HCEC 1CT (cell line): ENCODE data around the gene LAMP5.

ENCODE experiments used
- DNase-seq: peaks from one replicate; pipeline ENCODE4 v3.0.0-alpha.2; 2017

The LAMP5 gene, protein sequence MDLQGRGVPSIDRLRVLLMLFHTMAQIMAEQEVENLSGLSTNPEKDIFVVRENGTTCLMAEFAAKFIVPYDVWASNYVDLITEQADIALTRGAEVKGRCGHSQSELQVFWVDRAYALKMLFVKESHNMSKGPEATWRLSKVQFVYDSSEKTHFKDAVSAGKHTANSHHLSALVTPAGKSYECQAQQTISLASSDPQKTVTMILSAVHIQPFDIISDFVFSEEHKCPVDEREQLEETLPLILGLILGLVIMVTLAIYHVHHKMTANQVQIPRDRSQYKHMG

DNA sequence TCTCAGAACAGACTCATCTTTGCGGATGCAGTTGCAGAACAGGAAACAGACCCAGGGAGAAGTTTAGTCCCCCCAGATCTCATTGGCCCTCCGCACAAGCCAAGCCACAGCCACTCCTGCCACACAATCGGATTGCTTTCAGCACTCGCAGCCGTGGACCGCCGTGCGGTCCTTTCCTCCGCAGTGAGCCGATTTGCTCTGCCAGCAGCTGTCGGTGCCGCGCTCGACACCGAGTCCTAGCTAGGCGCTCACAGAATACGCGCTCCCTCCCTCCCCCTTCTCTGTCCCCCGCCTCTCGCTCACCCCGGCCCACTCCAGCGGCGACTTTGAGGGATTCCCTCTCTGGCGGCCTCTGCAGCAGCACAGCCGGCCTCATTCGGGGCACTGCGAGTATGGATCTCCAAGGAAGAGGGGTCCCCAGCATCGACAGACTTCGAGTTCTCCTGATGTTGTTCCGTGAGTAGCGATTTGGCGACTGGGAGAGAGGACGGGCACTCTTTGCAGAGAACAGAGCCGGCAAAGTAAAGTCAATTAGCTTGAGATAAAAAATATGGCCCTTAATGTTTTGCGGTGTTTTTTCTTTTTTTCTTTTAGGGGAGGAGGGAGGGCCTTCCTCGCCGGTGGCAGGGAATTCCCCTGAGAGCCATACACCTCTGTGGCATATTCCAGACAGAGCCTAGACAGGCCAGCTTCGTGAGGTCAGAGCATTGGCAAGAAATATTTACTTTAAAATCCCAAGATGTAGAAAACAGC lies at the start of gene LAMP5:
TSS of gene LAMP5 (plus strand) at position 130 of the 753 bp plus-strand sequence. CDS start at position 393, 263 bp downstream.
- DNase-seq, result no peak

DNA sequence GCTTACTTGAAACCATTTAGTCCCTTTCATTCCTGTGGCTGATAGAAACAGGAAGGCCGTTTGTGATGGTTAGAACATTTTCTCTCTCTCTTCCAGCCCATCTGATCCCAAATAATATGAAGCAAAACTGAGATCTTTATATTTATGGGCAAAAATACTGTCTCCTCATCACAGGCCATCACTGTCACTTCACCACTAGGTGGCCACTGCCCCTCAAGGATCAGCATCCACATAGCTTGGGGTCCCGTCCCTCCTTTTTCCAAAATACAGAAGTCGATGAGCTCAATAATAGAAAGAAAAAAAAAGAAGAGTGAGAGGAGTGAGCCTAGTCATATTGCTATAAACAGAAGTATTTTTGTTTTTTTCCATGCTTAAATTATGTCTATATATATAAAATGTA lies 46.4 kb upstream of the LAMP5 start:
- DNase-seq, result peak; percentile 13

DNA sequence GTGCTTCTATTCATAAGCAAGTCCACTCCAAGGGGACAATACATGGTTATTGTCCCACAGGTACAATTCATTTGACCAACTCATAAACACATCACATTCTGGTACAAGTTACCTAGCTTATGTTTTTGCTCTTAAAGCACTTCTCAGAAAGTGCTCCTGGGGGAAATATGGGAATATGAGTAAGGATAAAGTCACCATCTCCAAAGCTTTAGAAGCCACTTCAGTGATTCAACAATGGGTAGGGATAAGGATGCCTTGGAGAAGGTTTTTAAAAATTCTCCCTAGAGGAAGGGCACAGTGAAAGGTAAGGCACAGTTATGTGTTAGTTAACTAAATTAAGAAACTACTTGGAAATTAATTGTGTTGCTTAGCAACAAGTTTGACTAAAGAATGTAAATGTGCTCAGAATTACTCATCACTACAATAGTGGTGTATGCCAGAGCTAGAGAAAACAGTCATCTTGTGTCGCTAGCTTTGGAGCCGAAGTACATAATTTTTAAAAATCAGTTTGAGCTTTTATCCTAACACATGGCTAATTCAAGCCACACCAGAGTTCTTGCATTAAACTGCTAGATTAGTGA lies 39.5 kb upstream of the LAMP5 start:
- peak; percentile 46 for DNase-seq

DNA sequence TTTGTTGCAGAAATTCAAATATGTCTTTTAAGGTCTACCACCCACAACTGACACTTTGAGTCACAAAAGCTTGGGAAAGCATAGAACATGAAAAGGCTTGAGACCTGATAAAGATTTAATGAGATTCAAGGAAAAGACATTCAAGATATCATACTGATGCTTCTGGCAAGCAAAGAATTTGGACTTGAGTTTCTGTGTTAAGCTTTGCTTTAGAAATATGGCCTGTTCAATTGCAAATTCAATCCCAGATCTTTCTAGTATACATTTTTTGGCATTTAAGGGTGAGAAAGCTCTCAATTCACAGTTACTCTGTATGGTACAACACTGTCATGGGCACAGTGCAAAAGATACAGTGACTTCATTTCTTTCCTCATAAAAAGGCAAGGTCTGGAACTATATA lies 38.9 kb upstream of the LAMP5 start:
- no peak for DNase-seq

DNA sequence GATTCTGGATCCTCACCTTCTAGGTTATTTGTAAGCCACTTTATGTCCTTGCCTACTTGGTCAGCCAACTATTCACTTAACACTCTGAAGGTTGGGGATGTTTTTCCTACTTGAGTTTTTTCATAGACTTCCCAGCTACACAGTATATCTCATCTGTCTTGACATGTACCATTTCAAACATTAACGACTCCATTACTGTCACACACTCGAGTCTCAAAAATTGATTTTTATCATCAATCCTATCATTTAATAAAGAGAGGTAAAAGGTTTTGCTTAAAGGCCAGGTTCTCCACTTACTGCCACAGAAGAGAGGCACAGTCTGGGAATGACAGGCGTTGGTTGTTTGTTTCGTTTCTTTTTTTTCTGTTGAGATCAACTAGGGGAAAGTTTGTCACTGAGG lies 38.2 kb upstream of the LAMP5 start:
- DNase-seq, result no peak

DNA sequence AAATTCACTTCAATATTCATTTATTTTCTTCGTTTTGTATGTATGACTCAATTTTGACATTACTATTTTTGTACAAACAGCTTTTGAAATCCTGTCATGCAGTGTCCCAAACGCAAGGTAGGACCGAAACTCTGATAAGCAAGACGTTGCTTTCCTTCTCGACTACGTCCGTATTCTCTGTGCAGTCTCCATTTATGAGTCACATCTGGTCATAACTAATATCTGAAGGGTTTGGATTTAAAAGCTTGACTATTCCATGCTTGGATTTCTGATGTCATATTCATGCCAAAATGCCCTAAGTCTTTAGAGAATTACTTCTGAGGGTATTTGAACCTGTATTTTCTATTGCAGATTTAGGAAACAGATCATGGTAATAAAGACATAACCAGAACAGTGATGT lies 37.8 kb upstream of the LAMP5 start:
- no peak for DNase-seq

DNA sequence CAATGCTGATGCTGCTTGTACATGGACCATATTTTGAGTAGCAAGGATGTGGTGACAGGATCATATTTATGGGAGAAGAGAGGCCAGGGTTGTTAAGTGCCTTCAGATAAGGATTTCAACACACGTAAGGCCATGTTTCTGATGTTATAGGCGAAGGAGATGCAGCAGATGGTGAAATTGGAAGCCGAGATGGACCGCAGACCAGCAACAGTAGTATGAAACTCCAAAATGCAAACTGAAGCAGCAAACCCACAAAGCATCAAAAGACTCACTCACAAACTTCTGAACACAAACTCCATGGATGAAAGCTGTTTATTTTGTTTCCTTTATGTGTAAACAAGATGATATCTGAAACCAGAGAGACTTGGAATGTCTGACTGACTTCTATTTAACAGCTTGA lies 35.6 kb upstream of the LAMP5 start:
- DNase-seq, result no peak

DNA sequence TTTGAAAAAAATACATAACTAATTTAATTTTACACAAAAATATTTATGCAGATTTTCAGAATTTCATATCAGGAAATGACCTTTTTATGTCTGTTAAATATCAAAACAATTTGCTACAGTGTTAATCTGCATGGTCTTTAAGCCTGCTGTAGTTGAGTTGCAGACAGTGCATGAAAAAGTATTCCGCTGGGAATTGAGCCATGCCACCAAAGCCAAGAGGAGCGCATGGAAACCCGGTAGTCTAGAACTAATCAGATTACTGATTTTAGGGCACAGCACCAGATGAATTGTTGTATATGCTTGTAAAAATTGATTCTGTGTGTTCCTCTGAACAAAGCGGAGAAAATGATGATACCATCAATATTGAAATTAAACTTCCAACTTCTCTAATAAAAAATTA lies 34.3 kb upstream of the LAMP5 start:
- no peak for DNase-seq

DNA sequence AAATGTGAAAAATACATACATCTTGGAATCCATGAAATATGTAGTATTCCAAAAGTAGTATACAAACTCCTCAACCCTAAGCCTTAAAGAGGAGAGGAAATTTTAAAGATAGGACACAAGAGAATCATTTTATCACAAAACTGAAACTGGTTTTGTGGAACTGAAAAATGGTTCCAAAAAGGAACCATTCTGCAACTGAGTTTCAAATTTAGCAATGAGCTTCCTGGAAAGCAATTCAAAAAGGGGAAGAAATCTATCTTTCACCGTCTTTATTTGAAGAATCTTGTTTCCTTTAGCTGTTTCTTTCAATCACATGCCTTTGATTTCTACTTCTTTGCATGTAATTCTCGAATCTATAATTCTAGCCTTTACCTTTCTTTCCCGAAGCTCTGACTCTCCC lies 32.2 kb upstream of the LAMP5 start:
- DNase-seq, result no peak

DNA sequence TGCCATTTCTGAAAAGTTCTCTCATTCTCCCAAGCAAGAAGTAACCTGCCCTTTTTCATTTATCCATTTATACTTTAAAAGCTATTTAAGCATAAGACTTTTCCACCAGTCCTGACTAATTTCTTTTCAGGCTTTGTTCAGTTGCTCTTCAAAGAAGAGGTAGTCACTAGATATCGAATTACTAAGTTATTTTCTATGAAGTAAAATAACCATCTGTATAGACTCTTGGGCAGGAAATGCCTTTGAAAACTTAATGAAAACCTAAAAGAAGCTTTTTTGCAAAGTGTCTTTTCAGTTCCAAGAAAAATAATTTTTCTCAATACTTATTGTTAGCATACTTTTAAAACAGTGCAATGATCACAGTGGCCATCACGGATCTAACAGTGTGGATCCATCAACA lies 31.3 kb upstream of the LAMP5 start:
- DNase-seq, result peak; percentile 26

DNA sequence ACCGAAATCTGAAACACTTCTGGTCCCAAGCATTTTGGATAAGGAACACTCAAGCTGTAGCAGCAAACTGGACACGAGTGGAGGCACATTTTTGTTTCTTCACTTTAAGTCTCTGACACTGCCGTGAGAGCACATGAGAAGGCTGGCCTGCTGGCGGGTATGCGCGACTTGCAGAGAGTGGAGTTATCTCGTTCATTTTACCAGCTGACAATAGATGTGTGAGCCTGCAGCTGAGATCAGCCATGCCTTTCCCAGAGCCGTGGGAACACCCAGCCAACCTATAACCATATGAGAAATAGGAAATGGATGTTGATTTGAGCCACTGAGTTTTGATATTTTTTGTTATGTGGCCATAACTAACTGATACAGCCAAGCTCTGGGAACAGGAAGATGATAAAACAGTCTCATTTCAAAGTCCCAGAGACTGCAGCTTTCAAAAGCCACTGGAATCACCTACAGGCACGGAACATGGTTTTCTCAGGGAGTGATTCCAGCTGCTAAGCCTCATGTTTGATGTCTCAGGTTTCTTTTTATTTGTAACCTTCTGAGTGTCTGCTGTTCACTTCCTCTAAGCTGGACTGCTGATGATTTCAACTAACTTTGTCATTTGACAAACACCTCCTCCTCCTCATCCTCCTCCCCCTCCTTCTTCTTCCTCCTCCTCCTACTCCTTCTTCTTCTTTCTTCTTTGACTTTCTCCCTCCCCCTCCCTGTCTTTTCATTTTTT lies 28.6 kb upstream of the LAMP5 start:
- peak; percentile 37 for DNase-seq

DNA sequence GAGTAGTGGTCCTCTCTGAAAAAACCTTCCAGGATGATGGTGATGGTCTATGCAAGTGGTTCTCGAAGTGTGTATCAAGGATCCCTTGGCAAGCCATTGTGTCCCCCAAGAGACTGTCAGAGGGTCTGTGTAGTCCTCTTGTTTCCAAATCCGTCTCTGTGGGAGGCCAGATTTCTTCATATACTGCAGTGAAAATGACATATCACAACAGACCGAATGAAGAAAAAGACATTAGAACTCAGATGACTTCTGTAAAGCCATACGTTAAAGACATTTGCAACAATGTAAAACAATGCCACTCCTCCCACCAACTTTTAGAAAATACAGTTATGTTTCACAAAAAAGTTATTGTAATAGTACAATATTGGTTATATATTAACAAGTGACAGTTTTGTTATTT lies 27.2 kb upstream of the LAMP5 start:
- DNase-seq, result no peak

DNA sequence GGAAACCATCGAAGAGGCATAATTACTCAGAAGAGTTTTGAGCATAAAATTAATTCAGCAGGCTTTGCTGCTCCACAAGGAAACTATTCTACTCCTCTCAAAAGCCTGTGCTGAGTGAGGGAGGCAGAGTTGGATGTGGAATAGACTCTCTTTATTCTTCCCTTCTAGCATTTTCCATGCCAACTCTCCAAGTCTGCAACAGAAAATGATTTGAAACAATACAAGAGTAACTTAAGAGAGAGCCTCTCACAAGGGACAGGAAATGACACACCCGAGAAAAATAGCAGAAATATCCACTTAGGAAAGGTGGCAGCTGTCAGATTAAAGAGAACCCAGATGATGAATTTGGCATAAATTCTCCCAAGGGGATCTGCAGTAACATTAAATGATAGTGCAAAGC lies 26.3 kb upstream of the LAMP5 start:
- peak; percentile 24 for DNase-seq

DNA sequence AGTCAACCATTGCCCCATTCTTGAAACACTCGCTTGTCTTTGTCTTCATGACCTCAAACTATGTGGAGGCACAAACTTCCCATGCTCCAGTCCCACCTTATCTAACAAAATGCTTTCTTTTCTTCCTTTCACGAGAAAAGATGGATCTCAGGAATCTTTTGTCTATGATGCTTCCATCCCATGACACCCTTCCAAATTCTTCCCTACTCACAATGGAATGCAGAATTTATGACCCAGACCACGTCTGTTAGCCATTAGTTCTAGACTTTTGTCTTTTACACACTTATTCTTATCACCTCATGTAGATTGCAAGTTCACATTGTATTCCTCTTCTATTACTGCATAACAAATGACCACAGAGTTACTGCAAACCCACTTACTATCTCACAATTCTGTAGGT lies 24.2 kb upstream of the LAMP5 start:
- no peak for DNase-seq

DNA sequence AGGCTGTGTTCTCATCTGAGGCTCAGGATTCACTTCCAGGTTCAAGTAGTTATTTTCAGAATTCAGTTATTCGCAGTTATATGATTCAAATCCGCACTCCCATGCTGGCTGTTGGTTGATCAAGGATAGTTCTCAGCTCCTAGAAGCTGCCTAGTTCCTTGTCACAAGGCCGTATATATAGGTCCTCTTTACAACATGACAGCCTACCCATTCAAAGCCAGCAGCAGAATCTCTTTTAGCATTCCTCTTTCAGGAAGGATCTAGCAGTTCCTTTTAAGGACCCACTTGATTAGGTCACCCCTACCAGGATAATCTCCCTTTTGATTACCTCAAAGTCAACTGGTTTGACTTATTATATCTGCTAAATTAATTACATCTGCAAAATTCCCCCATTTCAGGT lies 23.8 kb upstream of the LAMP5 start:
- DNase-seq, result no peak

DNA sequence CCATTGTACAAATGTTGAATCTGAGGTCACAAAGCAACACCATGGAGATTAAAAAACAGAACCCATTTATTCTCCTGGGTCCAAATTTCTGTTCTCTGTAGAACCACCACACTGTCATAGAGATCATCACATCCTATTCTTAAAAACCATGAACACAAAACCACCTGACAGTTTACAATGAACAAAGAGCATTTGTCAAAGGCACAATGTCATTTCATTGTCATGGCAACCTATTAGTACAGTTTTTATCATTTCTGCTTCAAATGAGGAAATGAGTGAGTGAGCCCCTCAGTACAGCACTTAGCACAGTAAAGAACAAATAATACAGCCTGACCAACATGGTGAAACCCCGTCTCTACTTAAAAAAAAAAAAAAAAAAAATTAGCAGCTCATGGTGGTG lies 23.1 kb upstream of the LAMP5 start:
- DNase-seq, result no peak

DNA sequence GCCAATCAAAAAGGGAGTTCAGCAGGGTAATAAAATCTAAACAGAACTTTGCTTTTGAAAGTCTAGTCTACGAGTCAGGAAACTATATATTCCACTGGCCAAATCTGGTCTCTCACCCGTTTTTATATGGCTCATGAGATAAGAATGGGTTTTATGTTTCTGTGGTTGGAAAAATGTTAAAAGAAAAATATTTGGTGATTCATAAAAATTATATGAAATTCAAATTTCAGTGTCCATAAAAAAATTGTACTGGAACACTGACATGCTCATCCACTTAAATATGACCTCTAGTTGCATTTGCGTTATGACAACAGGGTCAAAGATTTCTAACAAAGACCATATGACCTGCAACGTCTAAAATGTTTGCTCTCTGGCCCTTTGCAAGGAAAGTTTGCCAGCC lies 22.3 kb upstream of the LAMP5 start:
- peak; percentile 88 for DNase-seq

DNA sequence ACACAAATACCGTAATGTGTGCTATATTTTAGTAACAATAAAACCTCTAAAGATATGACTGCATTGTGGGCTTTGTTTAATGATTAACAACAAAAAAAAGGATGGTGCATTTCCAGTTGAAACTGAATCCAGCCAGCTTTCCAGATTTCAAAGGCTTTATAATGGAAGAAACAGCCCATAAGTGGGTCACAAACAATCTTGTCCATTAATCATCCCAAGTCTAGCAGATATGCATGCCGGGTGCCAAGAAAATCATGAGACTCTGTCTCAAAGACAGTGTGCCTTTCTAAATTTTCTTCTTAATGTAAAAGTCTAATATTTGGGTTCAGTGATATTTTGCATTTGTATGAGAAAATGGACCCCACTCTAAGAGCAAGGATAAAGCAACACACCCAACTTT lies 20.6 kb upstream of the LAMP5 start:
- DNase-seq, result no peak

DNA sequence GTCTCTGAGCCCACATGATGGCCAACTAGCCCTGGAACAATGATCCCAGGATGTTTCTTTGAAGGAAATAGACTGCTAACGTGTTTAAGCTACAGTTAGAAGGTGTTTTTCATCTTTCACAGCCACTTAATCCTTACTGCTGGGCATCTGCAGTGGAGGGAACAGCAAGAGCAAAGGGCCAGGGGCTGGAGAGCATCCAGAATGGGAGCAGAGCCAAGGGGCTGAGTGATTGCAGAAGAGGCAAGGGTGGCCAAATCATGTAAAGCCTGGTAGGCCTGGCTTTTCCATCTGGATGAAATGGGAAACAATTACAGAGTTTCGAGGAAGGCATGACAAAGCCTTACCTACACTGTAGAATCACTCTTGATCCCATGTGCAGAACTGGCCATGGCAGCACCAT lies 18.7 kb upstream of the LAMP5 start:
- no peak for DNase-seq

DNA sequence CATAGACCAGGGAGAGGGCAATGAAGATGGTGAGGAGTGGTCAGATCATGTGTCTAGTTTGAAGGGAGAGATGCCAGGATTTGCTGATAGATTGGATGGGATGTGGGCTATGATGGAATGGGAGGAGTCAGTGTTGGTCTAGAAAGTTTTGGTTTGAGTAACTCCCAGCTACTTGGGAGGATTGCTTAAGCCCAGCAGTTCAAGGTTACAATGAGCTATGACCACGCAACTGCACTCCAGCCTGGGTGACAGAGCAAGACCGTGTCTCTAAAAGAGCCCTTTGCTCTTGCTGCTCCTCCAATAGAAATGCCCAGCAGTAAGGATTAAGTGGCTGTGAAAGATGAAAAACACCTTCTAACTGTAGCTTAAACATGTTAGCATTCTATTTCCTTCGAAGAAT lies 18.2 kb upstream of the LAMP5 start:
- DNase-seq, result no peak

DNA sequence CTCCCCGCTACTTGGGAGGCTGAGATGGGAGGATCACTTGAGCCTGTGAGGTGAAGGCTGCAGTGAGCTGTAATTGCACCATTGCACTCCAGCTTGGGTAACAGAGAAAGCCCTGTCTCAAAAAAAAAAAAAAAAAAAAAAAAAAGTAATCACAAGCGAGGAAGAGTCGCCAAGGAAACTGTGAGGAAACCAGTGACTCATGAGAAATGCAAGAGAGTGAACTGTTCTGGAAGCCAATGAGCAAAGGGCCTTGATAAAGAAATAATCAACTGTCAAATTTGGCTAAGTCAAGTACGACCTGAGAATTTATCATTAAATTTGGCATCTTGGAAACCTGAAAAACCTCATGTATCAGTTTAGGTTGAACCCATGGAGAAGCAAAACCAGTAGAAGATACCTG lies 16.1 kb upstream of the LAMP5 start:
- peak; percentile 86 for DNase-seq

DNA sequence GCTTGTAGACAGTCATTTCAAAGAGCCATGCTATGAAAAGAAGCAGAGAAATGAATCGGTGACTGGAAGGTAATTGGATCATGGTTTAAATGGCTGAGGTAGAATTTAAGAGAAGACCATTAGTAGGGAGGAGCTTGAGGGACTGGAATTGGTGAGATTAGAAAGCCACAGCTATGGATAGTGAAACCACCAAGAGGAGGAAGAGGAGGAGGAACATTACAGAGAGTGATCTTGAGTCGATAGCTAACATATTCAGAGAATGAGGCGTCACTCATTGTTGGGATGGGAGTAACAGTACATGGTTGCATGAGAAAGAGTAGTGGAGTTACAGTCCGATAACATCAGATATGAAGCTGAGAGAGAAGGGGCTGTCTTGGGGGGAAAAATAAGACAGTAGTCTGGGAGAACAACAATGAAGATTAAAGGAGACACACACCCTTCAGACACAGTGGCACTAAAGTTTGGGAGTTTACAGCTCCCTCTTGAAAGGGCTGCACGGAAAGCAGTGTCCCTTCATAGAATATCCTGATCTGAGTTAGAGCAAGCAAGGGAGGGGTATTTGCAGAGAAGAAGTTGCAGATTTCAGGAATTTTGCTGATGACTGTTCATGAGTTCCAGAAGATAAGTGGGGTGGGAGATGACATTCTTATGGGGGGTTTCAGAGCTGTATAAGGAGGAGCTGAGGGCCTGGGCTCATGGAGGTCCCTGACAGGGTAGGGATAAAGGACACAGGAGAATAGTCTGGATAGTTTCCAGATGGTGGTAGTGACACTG lies 15.1 kb upstream of the LAMP5 start:
- DNase-seq, result no peak

DNA sequence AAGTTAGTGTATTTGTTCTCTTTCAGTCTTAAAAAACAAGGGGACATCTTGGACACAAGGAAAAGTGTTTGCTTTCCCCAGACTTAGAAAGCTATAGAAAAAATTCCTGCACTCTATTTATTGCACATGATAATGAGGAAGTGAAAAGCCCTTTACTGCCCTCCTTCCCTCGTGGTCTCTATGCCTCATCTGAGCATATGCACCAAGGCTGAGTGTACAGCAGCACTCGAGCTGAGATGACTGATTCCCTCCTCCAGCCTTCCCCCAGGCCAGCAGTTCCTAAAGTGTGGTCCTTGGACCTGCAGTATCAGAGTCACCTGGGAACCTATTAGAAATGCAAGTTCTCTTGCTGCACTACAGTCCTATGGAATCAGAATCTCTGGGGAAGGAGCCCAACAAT lies 14.3 kb upstream of the LAMP5 start:
- DNase-seq, result peak; percentile 52
